H7 (cell line): Measurements from ENCODE around the gene TRMT1L. TPM values are rescaled to one million over a fixed set of nuclear protein-coding genes. Genes with fewer than 3 reads are reported as not detected.

Source experiments
- total RNA-seq: library from RNA; depleted of rRNA; stranded (reverse); fragments of >200 nt; shearing (Covaris generic); gene quantifications from 2 replicates; pipeline ENCODE4 v1.2.3, GENCODE V29; 2014; rRNA removed

Gene TRMT1L
- total RNA-seq, 1 experiment from 2014 or later = 24.5 TPM

Other genes with a start within 250 kb of the TRMT1L start
- gene NIBAN1, start 182.4 kb downstream of the TRMT1L start, total RNA-seq = 3.6 and 3.8 TPM in 2 replicates
- 41.3 and 53.0 TPM in 2 replicates for gene RNF2, start 111.4 kb downstream of the TRMT1L start, total RNA-seq
- gene SWT1, start 214 bp upstream of the TRMT1L start, total RNA-seq = 6.3 and 8.6 TPM in 2 replicates
- gene IVNS1ABP, start 160.3 kb upstream of the TRMT1L start, total RNA-seq = 208 and 240 TPM in 2 replicates